Measurements from ENCODE around the gene TMEM255B.

DNA sequence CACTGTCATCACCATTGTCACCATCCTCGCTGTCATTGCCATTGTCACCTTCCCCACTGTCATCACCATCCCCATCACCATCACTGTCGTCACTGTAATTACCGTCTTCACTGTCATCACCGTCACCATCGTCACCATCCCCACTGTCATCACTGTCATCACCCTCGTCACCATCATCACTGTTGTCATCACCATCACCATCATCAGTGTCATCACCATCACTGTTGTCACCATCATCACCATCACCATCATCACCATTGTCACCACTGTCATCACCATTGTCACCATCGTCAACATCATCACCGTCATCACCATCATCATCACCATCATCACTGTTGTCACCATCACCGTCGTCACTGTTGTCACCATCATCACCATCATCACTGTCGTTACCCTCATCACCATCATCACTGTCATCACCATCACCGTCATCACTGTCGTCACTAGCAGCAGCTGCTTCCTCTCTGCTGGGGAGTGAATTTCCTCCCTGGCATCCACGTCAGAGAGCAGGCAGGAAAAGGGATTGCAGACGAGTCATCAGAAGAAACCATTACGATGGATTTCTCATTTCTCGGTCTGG lies 27.3 kb downstream of the TMEM255B start:
- TF ChIP-seq POLR2A (IDR thresholded peaks at IDR 0.05; ENCODE audit: low read length) (no peak), GATA1 (IDR thresholded peaks at IDR 0.05; ENCODE audit: low read depth, low read length) (no peak)
